HCEC 1CT (cell line): Measurements from ENCODE around the gene EHD4.

Source experiments
- DNase-seq: peaks from one replicate; pipeline ENCODE4 v3.0.0-alpha.2; 2017

Gene EHD4

DNA sequence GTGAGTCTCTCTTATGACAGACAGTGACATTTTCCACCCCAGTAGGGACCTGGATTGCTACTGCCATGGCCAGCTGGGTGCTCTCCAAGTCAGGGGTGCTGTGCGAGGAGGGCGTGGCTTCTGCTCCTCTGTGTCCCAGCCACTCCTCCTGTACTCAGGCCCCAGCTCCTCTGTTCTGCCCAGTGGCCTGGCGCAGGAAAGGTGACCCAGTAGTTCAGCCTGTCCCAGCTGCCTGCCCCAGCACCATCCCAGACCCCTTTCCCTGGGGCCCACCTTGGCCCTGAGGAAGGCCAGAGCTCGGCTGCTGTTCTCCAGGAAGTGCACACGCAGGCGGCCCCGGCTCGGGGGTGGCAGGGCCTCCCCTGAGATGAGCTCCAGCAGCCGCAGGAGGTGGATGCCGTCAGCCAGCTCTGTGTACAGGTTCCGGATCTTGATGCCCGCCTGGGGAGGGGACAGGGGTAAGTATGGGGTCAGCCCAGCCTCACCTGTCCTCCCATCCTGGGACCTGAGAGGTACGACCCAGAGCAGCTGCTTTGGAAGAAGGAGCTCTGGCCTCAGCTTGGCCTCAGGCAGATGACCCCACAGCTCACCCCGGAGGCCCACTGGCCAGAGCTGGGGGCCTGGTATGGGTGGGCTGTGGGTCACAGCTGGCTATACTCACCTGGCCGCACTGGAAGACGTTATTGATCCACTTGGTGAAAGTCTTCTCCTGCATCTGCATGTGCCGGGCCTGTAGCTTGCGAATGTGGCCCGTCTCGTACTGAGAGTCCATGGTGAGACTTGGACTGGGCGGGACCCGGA, 79.5 kb downstream of the EHD4 start:
- no peak for DNase-seq

DNA sequence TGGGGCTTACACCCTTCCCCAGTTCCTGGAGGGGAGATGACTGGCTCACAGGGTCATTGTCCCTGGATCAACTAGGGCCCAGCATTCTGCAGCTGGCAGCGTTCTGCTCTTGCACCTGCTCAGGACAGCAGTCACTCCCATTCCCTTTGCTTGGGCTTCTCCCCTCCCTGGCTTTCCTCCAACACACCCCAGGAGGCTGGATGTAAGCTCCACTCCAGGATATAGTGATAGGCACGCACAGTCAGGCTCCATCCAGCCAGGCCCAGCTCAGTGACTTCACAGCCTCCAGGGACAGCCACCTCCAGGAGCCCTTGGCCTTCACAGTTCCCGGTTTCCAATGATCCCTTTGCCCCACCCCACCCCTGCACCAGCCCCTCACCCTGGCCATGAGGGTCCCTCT, 80.4 kb downstream of the EHD4 start:
- no peak for DNase-seq

DNA sequence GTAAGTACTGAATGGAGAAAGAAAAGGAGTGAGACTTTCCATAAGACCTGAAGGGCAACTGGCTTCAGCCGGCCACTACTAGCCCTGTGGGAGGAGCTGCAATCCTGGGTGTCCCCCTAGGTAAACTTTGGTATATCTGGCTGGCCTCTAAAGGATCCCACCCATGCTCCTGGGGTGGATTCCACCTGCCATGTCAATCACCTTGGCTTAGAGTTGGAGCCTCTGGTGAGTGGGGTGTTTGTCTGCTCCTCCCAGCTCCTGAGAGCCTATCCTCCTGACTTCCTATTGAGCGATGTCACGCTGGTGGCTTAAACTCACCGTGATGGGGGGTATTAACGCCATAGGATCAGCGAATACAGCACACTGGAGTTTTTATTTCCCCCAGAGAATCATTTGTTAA, 81.1 kb downstream of the EHD4 start:
- DNase-seq: no peak

DNA sequence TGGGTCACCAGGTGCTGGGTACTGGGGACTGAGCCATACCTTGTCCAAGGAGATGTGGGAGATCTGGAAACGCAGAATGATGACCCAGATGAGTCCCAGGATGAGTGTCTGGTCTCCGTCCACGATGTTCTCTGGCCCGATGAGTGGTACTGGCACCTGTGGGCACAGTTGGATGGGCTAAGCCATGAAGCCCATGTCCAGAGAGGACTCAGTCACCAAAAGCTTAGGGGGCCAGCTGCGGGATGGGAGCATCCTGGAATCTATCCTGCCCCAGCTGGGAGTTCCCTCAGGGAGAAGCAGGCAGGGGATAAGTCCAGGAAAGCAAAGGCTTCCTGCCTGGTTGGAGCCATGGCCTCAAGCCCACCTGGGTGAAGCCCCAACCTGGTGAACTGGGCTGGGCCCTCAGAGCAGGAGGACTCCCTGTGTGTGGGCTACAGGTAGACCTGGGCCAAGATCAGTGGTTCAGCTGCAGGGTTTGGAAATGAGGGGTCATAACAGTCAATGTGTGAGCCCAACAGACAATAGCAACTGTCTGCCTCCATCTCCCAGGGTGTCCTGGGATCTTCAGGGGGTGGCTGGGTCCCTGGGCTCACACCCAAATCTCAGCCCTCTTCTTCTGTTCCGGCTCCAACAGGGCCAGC, 82.2 kb downstream of the EHD4 start:
- no peak for DNase-seq

DNA sequence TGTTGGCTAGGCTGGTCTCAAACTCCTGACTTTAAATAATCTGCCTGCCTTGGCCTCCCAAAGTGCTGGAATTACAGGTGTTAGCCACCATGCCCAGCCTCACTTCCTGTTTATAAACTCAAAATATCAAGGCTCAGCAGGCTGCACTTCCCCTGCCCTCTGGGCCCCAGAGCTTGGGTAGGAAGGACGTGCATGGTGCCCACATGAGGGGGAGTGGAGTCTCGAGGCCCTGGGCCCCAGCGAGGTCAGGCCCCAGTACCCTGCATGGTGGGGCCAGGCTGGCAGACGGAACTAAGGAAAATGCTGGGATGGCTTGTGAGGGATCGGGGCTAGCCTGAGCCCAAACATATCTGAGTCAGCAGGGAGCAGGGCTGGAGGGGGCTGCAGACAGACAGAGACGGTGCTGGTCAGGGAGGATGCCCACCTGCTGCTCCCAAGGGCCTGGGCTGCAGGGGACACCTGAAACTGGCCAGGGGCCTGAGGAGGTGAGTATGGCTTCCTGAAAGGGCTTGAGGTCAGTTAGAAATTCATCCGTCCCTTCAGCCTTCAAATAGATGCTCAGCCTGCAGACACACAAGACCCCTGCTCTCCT, 83.6 kb downstream of the EHD4 start:
- no peak for DNase-seq

DNA sequence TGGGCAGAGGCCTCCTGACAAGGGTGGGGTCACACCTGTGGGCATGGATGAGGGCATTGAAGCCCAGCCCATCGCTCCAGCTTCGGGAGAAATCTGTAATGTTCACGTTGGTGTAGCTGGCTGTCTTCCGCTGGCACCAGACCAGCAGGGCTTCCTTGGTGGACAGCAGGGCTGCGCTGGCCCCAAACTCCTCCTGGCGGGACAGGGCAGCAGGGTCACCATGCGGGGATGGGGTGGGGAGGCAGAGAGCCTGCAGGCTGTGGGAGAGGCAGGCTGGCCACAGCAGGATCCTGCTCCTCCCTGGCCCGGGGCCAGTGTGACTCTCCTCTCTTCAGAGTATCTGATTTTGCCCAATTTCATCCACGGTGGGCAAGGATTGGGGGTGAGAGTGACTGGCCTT, 84.5 kb downstream of the EHD4 start:
- DNase-seq: no peak

DNA sequence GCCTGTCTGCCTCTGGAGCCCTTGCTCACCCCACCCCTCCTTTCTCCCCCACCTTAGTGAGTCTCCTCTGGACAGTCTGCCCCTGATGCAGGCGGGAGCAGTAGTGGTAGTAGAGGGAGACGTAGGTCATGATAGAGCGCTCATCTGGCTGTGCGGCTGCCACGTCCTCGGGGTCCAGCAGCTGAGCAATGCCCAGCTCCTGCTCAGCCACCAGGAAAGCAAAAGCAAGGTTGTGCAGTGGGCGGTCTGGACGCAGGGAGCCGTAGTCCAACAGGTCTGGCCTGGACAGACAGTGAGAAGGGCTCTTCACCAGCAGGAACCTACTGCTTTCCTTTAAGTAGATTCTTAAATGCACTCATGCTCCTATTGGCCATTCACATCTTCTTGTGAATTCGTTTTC, 85.2 kb downstream of the EHD4 start:
- DNase-seq: no peak

DNA sequence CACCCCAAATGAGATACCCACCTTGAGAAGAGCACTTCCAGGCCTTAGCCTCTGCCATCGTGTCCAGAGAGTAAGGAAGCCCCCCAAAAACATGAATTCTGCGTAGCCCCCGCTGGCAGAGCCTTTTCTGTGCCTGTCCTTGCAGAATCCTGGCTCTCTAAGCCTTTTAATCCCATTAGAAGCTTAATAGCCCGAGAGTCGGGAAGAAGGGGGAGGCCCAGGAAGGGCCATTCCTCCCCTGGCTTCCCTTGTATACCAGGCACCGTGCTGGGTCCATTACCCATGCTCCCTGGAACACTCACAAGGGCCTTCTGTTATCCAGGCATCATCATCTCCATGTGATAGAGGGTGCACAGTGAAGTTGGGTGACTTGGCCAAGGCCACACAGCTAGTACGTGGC, 85.6 kb downstream of the EHD4 start:
- DNase-seq: no peak

DNA sequence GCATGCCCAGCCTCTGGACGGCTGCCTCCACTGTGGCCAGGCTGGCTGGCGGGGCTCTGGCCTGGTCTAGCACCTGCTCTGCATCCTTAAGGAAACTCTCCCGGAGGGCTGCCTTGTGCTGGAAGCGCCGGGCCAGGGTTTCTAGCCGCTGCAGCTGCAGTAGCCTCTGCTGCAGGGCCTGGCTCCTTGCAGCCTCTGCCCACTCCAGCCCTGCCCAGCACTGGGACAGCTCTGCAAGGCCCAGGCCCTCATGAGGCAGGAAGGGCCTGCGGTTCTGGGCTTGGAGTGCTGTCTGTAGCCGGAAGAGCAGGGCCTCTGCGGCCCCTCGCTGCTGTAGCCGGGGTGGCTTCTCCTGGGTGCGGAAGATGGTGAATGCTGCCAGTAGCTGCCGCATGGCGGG, 86.5 kb downstream of the EHD4 start:
- DNase-seq: no peak

DNA sequence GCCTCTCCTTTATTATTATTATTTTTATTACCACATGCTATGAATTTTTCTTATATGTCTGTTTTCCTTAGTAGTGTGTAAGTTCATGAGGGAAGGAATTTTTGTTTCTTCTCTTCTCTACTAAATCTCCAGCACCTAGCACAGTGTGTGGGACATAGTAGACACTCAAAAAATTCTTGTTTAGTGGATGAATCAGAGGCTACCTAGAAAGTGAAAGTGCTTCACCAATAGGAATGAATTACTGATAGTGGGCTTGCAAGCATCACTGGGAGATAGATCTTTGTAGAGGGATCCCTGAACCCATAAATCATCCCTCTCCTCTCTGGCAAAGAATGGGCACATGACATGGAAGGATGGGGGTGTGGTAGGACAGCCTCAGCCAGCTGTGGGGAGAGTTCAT, 87.0 kb downstream of the EHD4 start:
- no peak for DNase-seq

DNA sequence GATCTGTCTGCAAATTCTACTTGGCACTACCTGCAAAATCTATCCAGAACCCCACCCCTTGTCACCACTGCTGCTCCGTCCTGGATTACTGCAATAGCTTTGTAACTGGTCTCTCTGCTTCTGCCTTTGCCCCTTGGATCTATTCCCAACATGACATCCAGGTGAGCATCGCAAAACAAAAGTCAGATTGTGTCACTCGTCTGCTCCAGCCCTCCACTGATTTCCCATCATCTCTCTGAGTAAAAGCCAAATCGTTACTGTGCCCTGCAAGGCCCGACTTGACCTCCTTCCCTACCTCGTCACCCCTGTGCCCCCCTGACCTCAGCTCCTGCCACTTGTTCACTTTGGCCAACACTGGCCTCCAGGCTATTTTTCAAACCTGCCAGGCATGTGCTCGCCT, 87.9 kb downstream of the EHD4 start:
- no peak for DNase-seq

DNA sequence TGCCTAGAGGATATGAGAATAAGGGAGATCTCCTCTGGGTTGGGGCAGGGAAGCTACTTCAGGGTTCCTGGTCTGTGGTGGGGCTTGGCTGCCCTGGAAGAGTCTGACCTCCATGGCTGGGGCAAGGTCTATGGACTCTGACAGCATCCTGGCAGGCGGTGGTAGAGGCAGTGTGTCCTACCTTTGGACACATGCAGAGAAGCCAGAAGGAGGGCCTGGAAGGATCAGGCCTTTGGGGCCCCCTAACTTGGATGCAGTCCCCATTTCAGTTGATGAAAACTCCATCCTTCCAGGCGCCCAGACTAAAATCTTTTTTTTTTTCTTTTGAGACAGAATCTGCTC, 88.9 kb downstream of the EHD4 start:
- DNase-seq: no peak

DNA sequence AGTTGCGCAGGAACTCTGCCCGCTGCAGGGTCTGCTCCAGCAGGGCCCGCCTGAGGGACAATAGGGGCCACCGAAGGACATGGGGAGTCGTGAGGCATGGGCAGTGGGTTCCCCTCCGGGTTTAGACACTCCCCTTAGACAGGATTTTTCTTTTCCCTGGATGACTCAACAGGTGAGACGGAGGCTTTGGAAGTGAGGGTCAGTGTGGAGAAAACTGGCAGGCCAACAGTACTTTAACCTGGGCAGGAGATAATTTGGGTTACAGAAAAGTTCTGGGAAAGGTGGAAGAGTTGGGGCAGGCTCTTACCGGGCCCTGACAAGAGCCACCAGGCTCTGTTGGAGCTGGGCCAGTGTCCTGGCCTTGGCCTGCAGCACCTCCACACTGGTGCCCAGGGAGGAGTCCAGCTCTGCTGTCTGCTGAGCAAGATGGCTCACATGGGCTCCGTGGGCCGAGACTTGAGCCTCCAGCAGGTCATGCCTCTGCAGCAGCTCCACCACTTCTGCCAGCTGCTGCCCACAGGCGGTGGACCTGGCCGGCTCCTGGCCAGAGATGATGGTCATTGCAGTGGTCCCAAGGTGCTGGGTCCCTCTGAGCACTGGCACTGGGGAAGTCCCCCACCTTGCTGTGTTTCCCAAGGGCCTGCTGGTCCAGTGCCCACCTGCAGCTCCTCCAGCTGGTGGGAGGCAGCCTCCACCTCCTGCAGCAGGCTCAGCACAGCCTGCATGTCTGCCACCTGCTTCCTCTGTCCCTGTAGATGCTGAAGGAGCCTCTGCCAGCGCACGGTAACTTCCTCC, 89.5 kb downstream of the EHD4 start:
- DNase-seq: no peak

DNA sequence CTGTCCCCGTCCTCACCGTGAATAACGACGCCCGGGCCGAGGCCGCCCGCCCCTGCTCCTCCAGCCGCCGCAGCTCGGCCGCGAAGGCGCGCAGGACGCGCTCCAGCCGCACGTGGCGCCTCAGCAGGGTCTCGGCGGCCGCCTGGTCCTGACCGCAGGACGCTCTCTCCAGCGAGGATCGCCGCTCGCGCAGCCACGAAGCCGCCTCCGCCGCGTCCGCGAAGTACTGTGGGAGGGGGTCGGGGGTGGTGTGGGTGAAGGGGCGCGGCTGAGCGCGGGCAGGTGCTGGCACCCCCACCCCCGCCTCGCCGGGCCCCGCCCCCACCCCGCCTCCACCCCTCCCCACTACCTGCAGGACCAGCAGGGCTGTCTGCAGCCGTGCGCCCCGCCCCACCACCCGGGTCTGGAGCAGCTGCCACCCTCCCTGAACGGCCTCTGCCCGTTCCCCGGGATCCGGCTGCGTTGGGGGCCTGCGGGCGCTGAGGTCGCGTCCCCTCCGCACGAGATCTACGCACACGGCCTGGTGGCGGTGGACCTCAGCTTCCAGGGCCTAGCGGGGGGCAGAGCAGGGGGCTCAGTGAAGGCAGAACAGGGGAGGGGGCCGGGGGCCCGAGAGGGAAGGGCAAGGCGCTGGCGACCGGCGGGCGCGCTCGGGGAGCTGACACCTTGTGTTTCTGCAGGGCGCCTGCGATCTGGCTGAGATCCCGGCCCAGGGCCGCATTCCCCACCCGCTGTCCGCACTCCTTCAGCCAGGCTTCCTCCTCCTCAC, 90.3 kb downstream of the EHD4 start:
- DNase-seq: no peak

DNA sequence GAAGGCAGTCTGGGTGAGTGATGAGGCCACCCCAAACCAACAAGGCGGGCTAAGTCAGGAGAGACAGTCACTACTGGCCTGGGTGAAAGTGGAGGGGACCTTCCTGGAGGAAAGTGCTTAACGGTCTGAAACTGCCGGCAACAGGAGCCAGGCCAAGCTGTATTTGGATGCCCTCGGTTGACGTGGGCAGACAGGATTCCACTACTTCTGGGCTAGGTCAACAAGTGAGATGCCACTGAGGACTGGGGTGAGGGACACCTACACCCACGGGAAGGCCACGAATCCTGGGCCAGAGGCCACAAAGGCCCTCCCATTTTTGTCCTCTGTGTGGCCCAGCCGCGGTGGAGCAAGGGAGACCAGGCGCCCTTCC, 90.8 kb downstream of the EHD4 start:
- no peak for DNase-seq

DNA sequence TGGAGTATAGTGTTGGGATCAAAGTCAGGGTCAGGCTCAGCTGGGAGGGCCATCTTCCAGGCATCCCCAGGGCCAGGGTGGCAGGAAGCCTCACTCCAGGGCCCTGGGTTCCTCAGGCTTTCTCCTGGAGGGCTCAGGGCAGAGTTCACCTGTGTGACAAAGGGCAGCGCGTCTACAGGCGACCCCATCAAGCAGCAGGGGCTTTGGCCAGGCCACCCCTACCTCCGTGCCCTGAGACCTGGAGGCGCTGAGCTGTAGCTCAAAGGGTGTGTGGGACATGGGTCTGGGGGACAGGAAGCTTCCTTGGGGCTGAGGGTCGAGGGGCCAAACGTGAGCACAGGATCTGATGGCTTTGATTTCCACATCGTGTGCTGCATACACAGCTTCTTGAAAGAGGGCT, 91.3 kb downstream of the EHD4 start:
- no peak for DNase-seq

DNA sequence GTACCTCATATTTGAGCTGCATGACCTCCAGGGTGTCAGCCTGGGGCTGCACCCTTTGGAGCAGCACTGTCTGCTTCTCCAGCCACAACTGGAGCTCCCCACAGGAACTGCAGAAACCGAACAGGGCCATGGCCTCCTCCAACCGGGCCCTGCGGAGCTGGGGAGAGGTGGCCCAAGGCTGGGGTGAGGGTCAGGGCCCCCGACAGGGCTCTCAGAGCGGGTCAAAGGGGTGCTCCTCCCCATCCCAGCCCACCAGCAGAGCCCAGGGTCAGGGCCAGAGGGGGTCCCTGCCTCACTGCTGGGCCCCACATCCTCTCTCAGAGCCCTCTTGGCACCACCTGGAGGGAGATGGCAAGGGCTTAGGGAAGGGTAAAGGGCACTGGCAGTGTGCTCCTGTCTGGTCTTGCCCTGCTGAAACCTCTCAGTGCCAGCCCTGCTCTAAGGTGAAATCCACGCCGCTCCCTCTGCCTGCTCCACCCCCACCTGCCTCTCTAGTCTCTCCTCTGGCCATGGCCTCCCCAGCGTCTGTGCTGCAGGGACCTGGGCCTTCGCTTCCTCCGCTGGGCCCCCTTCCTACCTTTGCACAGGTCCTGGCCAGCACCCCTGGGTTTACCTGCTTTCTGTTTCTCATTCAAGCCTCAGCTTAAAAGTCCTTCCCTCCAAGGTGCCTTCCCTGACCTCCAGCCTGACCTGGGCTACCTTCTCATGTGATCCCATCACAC, 92.0 kb downstream of the EHD4 start:
- DNase-seq: no peak

DNA sequence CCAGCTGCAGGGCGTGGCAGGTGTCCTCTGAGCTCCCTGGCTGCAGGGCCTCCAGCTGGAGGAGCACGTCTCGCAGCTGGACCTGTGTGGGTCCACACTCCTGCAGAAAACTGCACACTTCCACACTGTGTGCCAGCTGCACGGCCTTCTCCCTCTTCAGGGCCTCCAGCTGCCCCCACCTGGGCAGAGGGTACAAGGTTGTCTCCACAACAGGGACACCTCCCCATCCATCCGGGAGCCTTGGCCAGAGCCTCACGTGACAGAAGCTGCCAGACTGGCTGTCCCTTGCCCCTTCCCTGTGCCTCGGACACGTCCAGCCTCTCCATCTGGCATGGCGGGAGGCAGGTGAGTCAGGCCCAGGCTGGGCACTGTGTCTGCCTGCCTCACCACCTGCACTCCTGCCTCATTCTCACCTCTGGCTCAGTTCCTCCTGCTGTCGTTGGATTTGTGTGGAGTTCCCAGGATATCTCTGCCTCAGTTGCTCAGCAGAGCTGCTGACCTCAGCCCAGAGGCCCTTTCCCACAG, 93.0 kb downstream of the EHD4 start:
- DNase-seq: no peak

DNA sequence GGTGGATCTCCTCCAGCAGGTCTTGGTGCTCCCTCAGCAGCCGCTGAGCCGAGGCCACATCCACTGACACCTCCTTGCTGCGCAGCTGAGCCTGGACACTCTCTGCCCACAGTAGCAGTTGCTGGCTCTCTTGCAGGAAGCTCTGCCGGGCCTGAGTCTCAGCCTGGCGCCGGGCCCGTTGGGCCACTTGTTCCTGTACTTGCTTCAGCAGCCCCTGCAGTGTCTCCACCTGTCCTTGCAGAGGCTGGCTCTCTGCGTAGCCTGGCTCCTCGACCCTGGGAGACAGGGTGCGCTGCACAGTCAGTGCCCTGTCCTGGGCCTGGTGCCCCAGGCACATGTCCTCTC, 94.0 kb downstream of the EHD4 start:
- DNase-seq: no peak

DNA sequence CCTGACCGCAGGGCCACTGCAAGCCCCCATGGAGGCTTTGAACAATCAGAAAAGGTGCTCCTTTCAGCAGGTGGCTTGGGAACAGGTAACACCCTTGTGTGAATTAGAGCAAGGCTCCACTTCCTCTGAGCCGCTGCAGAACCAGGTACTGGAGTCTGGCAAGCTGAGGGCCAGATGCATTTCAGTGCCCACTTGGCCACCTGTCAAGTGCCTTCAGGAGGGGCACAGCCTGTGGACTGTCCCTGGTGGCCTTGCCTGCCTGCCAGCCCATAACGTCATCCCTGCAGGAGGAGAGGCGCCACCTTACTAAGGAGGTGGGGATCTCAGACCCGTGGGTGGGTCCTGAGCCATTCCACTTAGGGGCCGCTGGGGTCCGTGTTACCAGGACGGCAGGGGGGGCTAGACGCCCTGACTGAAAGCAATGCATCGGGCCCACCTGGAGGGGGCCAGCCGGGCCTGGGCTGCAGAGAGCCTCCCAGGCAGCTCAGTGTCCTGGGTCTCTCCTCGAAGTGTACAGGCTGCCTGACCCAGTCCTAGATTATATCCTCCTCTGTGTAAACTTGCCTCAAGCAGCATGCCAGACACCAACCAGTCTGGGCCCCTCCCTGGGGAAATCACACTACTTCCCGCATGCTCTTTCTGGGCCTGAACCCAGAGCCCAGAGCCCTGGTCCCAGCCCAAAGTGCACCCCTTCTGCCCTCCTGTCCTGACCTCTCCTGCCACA, 94.6 kb downstream of the EHD4 start:
- DNase-seq: no peak

DNA sequence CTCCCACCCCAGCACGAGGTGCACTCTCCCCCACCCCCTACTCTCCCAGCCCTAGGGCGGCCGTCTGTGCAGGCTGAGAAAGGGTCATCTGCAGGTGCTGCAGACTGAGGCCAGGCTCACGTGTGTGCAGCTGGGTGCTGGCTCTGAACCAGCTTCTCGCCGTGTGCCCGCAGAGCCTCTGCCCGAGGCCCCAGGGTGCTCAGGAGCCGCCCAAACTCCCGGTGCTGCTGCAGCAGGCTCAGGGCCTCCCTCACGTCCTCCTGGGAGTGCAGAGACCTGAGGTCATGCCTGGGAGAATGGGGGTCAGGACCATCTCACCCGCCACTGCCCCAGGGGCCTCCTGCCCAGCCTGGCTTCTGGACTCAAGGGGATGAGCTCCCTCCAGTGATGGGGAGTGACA, 95.7 kb downstream of the EHD4 start:
- DNase-seq: no peak

DNA sequence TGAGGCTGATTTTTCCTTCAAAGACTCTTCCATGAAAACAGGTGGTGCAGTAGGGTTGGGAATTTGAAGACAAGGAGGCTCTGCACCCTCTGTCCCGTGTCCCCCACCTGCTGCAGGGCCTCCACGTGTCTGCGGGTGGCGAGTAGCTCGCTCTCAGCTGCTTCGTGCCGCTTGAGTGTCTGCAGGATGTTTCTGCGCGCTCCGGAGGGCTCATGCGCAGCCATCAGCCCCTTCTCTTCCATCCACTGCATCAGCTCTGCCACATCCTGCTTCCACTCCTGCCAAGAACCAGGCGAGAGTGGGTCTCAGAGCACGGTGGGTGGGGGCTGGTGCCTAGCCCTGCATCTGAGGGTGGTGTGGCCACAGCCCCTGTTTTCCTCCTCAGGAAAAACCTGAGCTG, 96.3 kb downstream of the EHD4 start:
- DNase-seq: no peak
